ENCODE results near the gene MED16. TPM values are rescaled to one million over a fixed set of nuclear protein-coding genes. Genes with fewer than 3 reads are reported as not detected.
A peak's percentile ranks its signal among the peaks of the same experiment; 100 is the strongest.

The MED16 gene
- total RNA-seq, 2 experiments from 2014 or later = 47.7 to 70.6 TPM

DNA sequence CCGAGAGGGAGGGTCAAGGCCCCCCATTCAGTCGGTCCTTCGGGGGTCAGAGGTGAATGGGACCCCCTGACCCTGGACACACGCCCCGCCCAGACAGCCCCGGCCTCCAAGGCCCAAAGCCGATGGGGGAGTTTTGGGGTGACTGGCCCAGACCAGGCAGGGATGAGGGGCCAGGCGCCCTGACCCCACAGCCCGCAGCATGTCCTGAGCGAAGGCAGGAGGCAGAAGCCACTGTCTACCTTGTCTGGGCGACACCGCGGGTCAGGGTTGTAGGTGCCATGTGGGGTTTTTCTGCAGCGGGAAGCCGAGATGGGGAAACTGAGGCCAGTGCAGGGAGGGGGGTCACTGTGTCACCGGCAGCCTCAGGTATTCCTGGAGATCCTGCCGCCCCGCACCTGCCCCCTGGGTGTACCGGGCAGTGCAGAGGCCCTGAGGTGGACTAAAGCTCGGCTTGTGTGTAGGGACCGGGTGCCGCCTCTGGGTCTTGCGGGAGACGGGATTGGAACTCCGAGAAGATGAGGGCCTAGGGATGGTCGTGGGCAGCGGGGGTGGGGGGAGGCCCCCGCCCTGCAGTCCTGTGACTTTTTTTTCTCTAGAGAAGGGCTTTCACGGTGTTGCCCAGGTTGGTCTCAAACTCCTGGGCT is 41.3 kb upstream of the MED16 start:
- Mint-ChIP-seq H3K27ac (no peak overlapping the region), H3K4me3 (no peak overlapping the region), H3K36me3 (peaks cover 13% of the 10 kb centered on the region), H3K27me3 (no peaks in the 10 kb centered on the region), H3K4me1 (peaks cover 27% of the 10 kb centered on the region), H3K9me3 (ENCODE audit: low read depth) (peaks cover 5% of the 10 kb centered on the region)
- CTCF ChIA-PET = interaction anchor here (2.0 to 2.4 kb wide), 2 partner anchors 12 to 50 kb away, joined by 6 to 12 read pairs; partner anchors contain the start of gene WDR18
- DNase-seq = no peak
- no peak for ATAC-seq

DNA sequence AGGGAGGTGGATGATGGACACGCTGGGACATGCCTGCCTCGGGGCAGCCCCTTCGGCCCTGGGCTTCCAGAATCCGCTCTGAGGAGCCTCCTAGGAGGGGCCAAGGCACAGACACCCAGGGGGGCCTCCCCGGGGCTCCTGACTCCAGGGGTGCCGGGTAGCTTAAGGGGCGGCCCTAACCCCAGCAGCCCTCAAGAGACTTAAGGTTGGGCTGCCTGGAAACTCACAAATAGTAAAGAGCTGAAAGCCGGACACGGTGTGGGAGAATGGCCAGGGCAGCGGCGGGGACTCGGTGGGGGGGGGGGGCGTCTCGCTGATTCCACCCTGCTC is 40.5 kb upstream of the MED16 start:
- H3K27me3 Mint-ChIP-seq = no peaks in the 10 kb centered on the region
- DNase-seq (no peak), ATAC-seq (no peak)
- no peak overlapping the region for H3K27ac Mint-ChIP-seq
- no peak overlapping the region for H3K4me3 Mint-ChIP-seq
- peaks cover 26% of the 10 kb centered on the region for H3K4me1 Mint-ChIP-seq
- CTCF ChIA-PET = interaction anchor here (1.4 to 2.4 kb wide), 3 partner anchors 11 to 51 kb away, joined by 4 to 12 read pairs (median 9); partner anchors contain the start of gene WDR18
- peaks cover 12% of the 10 kb centered on the region for H3K36me3 Mint-ChIP-seq
- peaks cover 5% of the 10 kb centered on the region for H3K9me3 Mint-ChIP-seq (ENCODE audit: low read depth)

DNA sequence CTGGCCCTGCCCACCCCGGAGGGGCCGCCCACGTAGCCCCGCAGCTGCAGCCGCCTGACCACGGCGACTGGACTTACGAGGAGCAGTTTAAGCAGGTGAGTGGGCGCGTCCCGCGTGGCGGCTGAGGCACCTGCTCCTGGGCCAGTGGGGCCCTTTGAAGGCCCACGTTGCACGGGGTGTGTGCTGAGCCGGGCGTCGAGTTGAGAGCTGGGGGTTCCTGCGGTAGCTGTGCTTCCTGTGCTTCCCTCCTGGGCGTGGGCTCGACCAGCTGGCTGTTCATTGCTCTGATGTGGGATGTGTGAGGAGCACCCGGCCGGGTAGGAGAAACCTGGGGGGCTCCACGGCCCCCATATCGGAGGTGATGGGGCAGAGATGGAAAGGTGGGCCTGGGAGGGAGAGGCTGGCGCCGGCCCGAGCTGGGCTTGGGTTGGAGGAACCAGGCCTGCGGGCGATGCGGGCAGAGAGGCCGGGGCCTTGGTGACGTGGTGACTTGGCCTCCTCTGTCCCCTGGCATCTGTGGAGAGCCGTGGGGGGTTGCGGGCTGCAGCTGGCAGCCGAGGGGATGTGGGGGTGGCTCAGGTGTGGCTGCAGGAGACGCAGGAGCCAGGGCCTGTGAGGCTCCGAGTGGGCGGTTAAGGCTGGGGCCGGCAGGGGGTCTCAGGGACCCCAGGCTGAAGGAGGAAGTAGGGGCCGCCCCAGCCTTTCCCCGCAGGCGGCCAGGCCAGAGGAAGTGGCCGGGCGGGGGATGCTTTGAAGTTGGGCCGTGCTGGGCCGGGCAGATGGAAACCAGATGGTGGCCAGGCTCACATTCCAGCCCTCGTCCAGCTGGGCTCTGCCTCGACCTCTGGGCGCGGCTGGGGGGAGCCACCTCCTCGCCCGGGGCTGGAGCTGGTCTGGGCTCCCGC is 39.9 kb upstream of the MED16 start:
- peak overlapping the region; percentile 65 for H3K27ac Mint-ChIP-seq
- no peaks in the 10 kb centered on the region for H3K27me3 Mint-ChIP-seq
- H3K4me1 Mint-ChIP-seq = peaks cover 22% of the 10 kb centered on the region
- CTCF ChIA-PET = interaction anchor here (1.1 to 2.4 kb wide), 5 partner anchors 10 to 52 kb away, joined by 3 to 12 read pairs (median 4); partner anchors contain the start of gene WDR18
- DNase-seq = peak; percentile 52
- peak overlapping the region; percentile 39 for H3K4me3 Mint-ChIP-seq
- ATAC-seq = peak; percentile 67
- peaks cover 3% of the 10 kb centered on the region for H3K9me3 Mint-ChIP-seq (ENCODE audit: low read depth)
- peaks cover 9% of the 10 kb centered on the region for H3K36me3 Mint-ChIP-seq

DNA sequence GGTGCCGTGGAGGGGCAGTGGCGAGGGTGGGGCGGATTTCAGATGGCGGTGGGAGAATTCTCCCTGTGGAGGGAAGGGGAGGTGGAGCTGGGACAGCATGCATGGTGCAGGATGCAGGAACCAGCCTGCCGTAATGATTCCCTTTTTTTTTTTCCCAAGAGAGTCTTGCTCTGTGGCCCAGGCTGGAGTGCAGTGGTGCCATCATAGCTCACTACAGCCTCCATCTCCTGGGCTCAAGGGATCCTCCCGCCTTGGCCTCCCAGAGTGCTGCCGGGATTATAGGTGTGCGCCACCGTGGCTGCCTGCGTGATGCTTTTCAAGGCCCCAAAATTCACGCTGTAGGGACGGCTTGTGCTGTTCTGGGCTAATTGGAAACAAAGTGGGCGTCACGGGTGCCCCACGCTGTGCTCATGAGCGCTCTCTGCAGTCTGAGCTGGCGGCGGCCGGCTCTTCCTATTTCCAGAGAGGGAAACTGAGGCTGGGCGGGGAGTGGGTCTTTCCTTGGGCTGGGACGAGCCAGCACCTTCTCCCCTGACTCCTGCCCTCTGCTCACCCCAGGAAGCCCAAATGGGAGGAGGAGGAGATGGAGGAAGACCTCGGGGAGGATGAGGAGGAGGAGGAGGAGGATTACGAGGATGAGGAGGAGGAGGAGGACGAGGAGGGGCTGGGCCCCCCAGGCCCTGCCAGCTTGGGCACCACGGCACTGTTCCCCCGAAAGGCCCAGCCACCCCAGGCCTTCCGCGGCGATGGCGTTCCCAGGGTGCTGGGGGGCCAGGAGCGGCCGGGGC is 39.1 kb upstream of the MED16 start:
- CTCF ChIA-PET = interaction anchor here (0.7 to 2.4 kb wide), 8 partner anchors 9 to 162 kb away, joined by 3 to 12 read pairs (median 4); partner anchors contain the start of genes MED16 and WDR18
- no peak for ATAC-seq
- H3K9me3 Mint-ChIP-seq (ENCODE audit: low read depth) = no peaks in the 10 kb centered on the region

DNA sequence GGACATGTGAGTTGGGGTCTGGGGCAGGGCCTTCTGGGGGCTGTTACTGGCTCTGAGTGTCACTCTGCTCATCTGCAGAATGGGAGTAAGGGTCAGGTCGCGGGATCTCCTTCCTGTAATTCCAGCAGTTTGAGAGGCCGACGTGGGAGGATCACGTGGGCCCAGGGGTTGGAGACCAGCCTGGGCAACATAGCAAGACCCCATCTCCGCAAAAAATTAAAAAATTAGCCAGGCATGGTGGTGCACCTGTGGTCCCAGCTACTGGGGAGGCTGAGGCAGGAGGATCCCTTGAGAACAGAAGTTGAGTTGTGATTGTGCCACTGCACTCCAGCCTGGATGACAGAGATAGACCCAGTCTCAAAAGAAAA is 36.9 kb upstream of the MED16 start:
- ATAC-seq = no peak
- Mint-ChIP-seq H3K27me3 (no peaks in the 10 kb centered on the region), H3K4me1 (peaks cover 13% of the 10 kb centered on the region), H3K4me3 (no peak overlapping the region), H3K27ac (no peak overlapping the region), H3K36me3 (peaks cover 5% of the 10 kb centered on the region), H3K9me3 (ENCODE audit: low read depth) (no peaks in the 10 kb centered on the region)
- DNase-seq = no peak
- CTCF ChIA-PET = interaction anchor here (1.3 kb wide), 1 partner anchor 54 kb away, joined by 4 read pairs; the partner anchor contains the start of gene WDR18

More for the DNA sequence above, 39.1 kb upstream of the MED16 start:
- Mint-ChIP-seq H3K36me3 (peaks cover 5% of the 10 kb centered on the region), H3K4me3 (no peak overlapping the region), H3K27ac (no peak overlapping the region), H3K27me3 (no peaks in the 10 kb centered on the region), H3K4me1 (peaks cover 16% of the 10 kb centered on the region)
- DNase-seq = no peak

DNA sequence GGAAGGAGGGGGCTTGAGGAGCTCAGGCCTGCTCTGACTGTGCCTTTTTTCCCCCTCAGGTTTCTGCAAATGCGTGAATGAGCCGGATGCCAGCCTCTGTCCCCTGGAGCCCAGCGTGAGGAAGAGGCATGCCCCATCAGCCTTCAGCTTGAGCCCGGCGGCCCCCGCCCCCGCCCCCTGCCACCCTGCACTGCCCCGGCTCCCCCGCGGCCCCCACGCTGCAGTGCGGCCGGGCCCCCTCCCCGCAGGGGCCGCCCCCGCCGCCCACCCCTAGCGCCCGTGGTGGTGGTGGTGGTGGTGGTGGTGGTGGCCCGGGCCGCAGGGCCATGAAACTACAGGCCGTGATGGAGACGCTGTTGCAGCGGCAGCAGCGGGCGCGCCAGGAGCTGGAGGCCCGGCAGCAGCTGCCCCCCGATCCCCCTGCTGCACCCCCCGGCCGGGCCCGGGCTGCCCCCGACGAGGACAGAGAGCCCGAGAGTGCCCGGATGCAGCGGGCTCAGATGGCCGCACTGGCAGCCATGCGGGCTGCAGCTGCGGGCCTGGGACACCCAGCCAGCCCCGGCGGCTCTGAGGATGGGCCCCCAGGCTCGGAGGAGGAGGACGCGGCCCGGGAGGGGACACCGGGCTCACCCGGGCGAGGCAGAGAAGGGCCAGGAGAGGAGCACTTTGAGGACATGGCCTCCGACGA is 36.4 kb upstream of the MED16 start:
- no peak for ATAC-seq
- H3K36me3 Mint-ChIP-seq = peaks cover 5% of the 10 kb centered on the region
- H3K27me3 Mint-ChIP-seq = no peaks in the 10 kb centered on the region
- H3K4me1 Mint-ChIP-seq = peaks cover 16% of the 10 kb centered on the region
- no peak overlapping the region for H3K4me3 Mint-ChIP-seq
- CTCF ChIA-PET = interaction anchor here (1.3 kb wide), 1 partner anchor 54 kb away, joined by 4 read pairs; the partner anchor contains the start of gene WDR18
- no peak for DNase-seq
- H3K27ac Mint-ChIP-seq = no peak overlapping the region
- no peaks in the 10 kb centered on the region for H3K9me3 Mint-ChIP-seq (ENCODE audit: low read depth)

DNA sequence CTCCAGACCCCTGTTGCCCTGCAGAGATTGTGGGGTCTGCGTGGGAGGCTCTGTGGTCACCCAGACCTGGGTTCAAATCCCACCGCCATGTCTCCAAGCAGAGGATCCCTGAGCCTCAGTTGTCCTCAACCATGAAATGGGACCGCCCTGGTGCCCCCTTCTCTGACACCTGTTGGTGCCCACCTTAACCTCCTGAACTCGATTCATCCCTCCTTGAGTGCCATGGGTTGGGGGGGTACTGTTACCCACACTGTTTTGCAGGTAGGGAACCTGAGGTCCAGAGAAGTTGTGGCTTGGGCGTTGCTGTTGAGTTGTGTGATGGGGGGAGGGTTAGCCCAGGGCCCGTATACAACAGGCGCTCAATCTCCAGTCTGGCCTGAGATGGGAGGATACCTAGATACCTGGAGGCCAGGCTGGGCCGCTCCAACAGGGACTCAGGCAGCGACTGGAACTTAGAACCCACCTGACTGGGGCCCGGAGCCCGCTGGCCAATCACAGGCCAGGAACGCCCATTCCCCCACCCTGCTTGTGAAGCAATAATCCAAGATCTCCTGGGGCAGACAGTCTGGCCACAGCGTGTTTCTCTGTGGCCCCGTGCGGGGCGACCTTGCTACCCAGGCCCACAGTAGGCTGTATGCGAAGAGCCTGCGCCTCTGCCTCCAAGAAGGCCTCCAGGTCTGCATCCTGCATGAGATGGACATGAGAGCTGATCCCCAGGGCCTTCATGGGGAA is 35.6 kb upstream of the MED16 start:
- H3K27ac Mint-ChIP-seq = no peak overlapping the region
- CTCF ChIA-PET = interaction anchor here (1.3 kb wide), 1 partner anchor 55 kb away, joined by 4 read pairs; the partner anchor contains the start of gene WDR18
- no peaks in the 10 kb centered on the region for H3K9me3 Mint-ChIP-seq (ENCODE audit: low read depth)
- no peak for DNase-seq
- H3K27me3 Mint-ChIP-seq = no peaks in the 10 kb centered on the region
- H3K36me3 Mint-ChIP-seq = peaks cover 5% of the 10 kb centered on the region
- ATAC-seq = no peak
- H3K4me1 Mint-ChIP-seq = peaks cover 18% of the 10 kb centered on the region
- H3K4me3 Mint-ChIP-seq = no peak overlapping the region

DNA sequence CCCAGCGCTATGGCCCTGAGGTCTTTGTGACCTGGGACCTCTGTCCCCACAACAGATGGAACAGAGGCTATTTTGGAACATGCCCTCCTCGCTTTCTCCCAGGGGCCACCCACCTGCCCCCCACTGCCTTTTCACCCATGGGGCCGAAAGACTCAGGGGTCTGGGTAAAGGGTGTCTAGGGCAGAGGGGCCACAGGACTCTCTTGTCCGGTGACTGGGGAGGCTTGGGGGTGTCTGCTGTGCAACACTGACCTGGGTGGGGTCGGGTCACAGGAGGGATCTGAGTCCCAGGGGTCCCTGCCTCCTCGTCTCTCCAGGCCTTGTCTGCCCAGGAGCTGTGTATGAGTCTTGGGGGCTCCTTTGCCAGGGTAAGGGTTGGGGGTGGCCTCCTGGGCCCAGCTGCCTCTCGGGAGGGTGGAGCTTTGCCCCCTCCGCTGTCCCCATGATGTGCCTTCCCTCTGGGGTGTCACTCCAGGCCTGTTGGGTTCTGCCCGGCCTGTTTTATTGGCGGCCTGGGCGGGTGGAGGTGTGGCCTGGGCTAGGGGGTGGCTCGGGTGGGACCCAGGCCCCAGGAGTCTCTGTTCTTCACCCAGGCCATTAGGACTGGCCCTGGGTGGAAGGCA is 34.9 kb upstream of the MED16 start:
- Mint-ChIP-seq H3K36me3 (peaks cover 5% of the 10 kb centered on the region), H3K27ac (no peak overlapping the region), H3K4me1 (peaks cover 15% of the 10 kb centered on the region), H3K4me3 (no peak overlapping the region), H3K9me3 (ENCODE audit: low read depth) (no peaks in the 10 kb centered on the region), H3K27me3 (no peaks in the 10 kb centered on the region)
- ATAC-seq (no peak), DNase-seq (no peak)
- CTCF ChIA-PET = interaction anchor here (1.3 kb wide), 1 partner anchor 56 kb away, joined by 4 read pairs; the partner anchor contains the start of gene WDR18

DNA sequence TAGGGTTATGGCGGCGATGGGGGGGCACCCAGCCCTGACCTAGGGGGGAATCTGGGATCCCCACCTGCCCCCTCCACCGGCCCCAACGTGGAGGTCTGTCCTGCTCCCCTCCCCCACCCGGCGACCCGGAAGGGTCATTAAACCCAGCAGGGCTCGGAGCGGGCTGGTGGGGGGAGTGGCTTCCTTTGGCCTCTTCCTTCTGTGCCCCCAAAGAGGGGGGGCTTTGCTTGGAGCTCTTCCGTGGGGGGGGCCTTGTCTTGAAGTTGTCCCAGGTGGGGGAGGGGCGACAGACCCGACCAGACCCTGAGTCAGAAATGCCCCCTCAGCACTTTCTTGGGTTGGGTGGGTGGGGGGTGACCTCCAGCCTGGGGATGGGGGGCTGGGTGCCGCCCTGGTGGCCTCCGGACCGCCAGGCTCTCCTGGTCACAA is 34.4 kb upstream of the MED16 start:
- no peak overlapping the region for H3K4me3 Mint-ChIP-seq

DNA sequence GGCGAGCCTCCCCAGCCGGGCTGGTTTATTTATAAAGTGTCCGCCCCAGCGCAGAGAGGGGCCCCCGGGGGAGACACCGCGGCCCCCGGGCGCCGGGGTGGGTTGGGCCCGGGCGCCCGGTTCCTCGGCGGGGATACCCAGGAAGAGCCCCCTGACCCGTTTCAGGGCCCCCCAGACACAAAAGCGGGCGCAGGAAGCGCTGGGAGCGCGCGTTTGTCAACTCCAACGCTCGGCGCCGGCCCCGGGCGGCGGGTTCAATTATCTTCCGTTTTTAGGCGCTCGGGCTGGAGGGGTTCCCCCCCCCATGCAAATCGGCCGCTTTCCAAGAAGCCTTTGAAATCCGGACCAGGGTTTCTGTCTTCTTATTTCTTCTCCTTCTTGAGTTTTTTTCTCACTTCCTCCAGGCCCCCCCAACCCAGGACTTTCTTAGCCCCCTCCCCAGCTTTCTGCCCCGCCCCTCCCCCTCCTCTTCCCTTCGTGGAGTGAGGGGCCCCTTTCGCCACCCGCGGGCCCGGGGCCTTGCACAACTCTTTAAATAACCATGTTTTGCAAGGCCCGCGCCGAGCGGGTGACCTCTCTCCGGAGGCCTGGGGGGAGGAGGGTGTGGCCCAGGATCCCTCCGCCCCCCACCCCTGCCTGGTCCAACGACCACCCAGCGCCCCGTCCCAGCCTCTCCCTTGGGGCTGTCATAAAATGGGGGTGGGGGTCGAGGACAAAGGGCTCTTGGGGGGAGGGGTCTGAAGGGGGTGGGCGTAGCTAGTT is 33.8 kb upstream of the MED16 start:
- Mint-ChIP-seq H3K36me3 (peaks cover 5% of the 10 kb centered on the region), H3K27ac (peak overlapping the region; percentile 68), H3K9me3 (ENCODE audit: low read depth) (no peaks in the 10 kb centered on the region), H3K4me1 (peaks cover 10% of the 10 kb centered on the region), H3K4me3 (peak overlapping the region; percentile 75), H3K27me3 (no peaks in the 10 kb centered on the region)
- CTCF ChIA-PET = interaction anchor here (1.3 kb wide), 1 partner anchor 57 kb away, joined by 4 read pairs; the partner anchor contains the start of gene WDR18
- peak; percentile 64 for DNase-seq
- no peak for ATAC-seq

More for the DNA sequence above, 34.4 kb upstream of the MED16 start:
- no peaks in the 10 kb centered on the region for H3K27me3 Mint-ChIP-seq
- peaks cover 11% of the 10 kb centered on the region for H3K4me1 Mint-ChIP-seq
- H3K36me3 Mint-ChIP-seq = peaks cover 5% of the 10 kb centered on the region
- no peaks in the 10 kb centered on the region for H3K9me3 Mint-ChIP-seq (ENCODE audit: low read depth)
- DNase-seq = no peak
- H3K27ac Mint-ChIP-seq = no peak overlapping the region
- CTCF ChIA-PET = interaction anchor here (1.3 kb wide), 1 partner anchor 56 kb away, joined by 4 read pairs; the partner anchor contains the start of gene WDR18
- no peak for ATAC-seq

DNA sequence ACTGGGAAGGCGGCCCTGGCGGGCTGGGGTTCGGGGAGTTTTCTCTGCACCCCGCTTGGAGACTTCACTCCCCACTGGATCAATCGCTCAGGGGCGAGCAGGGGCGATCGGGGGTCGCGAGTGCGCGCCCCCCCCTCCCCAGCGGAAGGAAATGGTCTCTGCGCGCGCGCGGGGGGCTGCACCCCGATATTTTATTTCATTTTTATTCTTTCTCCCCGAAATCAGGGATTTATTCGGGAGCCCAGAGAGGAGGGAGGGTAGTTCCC is 33.3 kb upstream of the MED16 start:
- H3K4me3 Mint-ChIP-seq = peak overlapping the region; percentile 75
- H3K27me3 Mint-ChIP-seq = no peaks in the 10 kb centered on the region
- H3K4me1 Mint-ChIP-seq = peaks cover 14% of the 10 kb centered on the region
- CTCF ChIA-PET = interaction anchor here (1.3 kb wide), 1 partner anchor 58 kb away, joined by 4 read pairs; the partner anchor contains the start of gene WDR18
- DNase-seq = no peak
- H3K9me3 Mint-ChIP-seq (ENCODE audit: low read depth) = no peaks in the 10 kb centered on the region
- H3K36me3 Mint-ChIP-seq = peaks cover 4% of the 10 kb centered on the region
- peak overlapping the region; percentile 40 for H3K27ac Mint-ChIP-seq
- ATAC-seq = no peak

Measured in activated CD8-positive, alpha-beta memory T cell treated with anti-CD3 and anti-CD28 coated beads, Interleukin-2, amount 10 ng/mL, durations not matched to agents 7 days and 5 days (primary cell).